HCT116 (cell line): ENCODE data around the gene UQCC2. TPM values are rescaled to one million over a fixed set of nuclear protein-coding genes. Genes with fewer than 3 reads are reported as not detected.

Source experiments
- ATAC-seq: fragments of 200-7000 bp; cut with Tn5 transposase; 2 replicates; pipeline ENCODE4 v1.9.1; 2020; ENCODE audit warnings: mild to moderate bottlenecking, moderate library complexity
- BruUV-seq: library from RNA; stranded (reverse); fragments of 400-500 nt; replicated peaks from 2 replicates; lab custom pipeline; 2021; lab: Mats Ljungman, UMichigan
- CTCF ChIA-PET: fragments of 300-600 bp; sonication (Branson Sonifier 250); formaldehyde crosslinking; loops from one replicate; lab custom pipeline; 2021; ENCODE audit warnings: antibody characterized with exemption; lab: Charles Lee
- POLR2A ChIA-PET: fragments of 300-600, 350-600 bp; sonication (Branson Sonifier 250); formaldehyde crosslinking; loops from one replicate; lab custom pipeline; 2021; ENCODE audit warnings: antibody characterized with exemption; lab: Charles Lee
- RAD21 ChIA-PET, 2 experiments: fragments of 300-600 bp; sonication (Branson Sonifier 250); formaldehyde crosslinking; loops; one replicate each; lab custom pipeline; 2023; ENCODE audit warnings: low total read pairs in 2 of 2; ENCODE audit not compliant: uncharacterized antibody in 2 of 2, unreplicated experiment in 2 of 2, low non-redundant PET in 1 of 2; lab: Charles Lee
- DNase-seq: peaks from one replicate; pipeline ENCODE4 v3.0.0-alpha.2; 2010; ENCODE audit warnings: low read depth, low spot score
- H2AFZ ChIP-seq: fragments of 200-600 bp; shearing (Covaris generic), sonication (generic); 2 replicates; pipeline ENCODE4 v1.6.1; 2017; ENCODE audit warnings: low read depth, mixed run types, mixed read lengths, antibody characterized with exemption, low read length; ENCODE audit not compliant: poor library complexity, severe bottlenecking
- H3K27ac ChIP-seq: 2 replicates; pipeline ENCODE4 v1.5.1; 2012; ENCODE audit warnings: low read depth, low read length
- H3K27me3 ChIP-seq: fragments of 200-600 bp; sonication (generic); 2 replicates; pipeline ENCODE4 v1.6.1; 2016; ENCODE audit warnings: mixed run types, low read length, mixed read lengths; ENCODE audit not compliant: insufficient read depth
- H3K36me3 ChIP-seq, 2 experiments: fragments of 200-500 bp in 1 of 2; fragments of 200-600 bp in 1 of 2; sonication (Bioruptor generic) in 1 of 2; sonication (generic) in 1 of 2; 2 replicates each; pipeline versions ENCODE4 v1.5.1 to v1.6.1; 2014 to 2016; ENCODE audit warnings: low read length in 2 of 2, inconsistent platforms in 1 of 2, mixed read lengths in 1 of 2, mixed run types in 1 of 2; ENCODE audit not compliant: insufficient read depth in 2 of 2, control insufficient read depth in 1 of 2
- H3K4me1 ChIP-seq, 2 experiments: fragments of 200-600 bp in 1 of 2; sonication (generic) in 1 of 2; 2 replicates each; pipeline versions ENCODE4 v1.5.1 to v1.6.1; 2012 to 2017; ENCODE audit warnings: low read length in 2 of 2, inconsistent platforms in 1 of 2, mild to moderate bottlenecking in 1 of 2, mixed read lengths in 1 of 2, mixed run types in 1 of 2, moderate library complexity in 1 of 2; ENCODE audit not compliant: insufficient read depth in 2 of 2, control insufficient read depth in 1 of 2
- H3K4me2 ChIP-seq: fragments of 200-600 bp; sonication (generic); 2 replicates; pipeline ENCODE4 v1.6.1; 2017; ENCODE audit warnings: mixed run types, low read length, mixed read lengths
- H3K4me3 ChIP-seq, 2 experiments: fragments of 200-600 bp in 1 of 2; sonication (generic) in 1 of 2; replicated peaks in 1 of 2; 2 replicates each; pipeline ENCODE4 v1.5.1; 2011 to 2016; ENCODE audit warnings: low read length in 2 of 2, control low read depth in 1 of 2, low read depth in 1 of 2, mild to moderate bottlenecking in 1 of 2, mixed read lengths in 1 of 2, mixed run types in 1 of 2
- H3K79me2 ChIP-seq: fragments of 200-600 bp; sonication (generic); 2 replicates; pipeline ENCODE4 v1.6.1; 2017; ENCODE audit warnings: mild to moderate bottlenecking, mixed run types, low read length, moderate library complexity, mixed read lengths; ENCODE audit not compliant: insufficient read depth
- H3K9ac ChIP-seq: fragments of 200-600 bp; sonication (generic); 2 replicates; pipeline ENCODE4 v1.6.1; 2016; ENCODE audit warnings: low read length, mixed read lengths
- H3K9me2 ChIP-seq: fragments of 200-600 bp; sonication (generic), shearing (Covaris generic); 2 replicates; pipeline ENCODE4 v1.6.1; 2017; ENCODE audit warnings: mixed run types, mild to moderate bottlenecking, moderate library complexity; ENCODE audit not compliant: insufficient read depth
- H3K9me3 ChIP-seq, 2 experiments: fragments of 200-500 bp in 1 of 2; fragments of 200-600 bp in 1 of 2; sonication (Bioruptor generic) in 1 of 2; sonication (generic) in 1 of 2; 2 replicates each; pipeline ENCODE4 v1.6.1; 2014 to 2017; ENCODE audit warnings: low read length in 2 of 2, mixed read lengths in 2 of 2, inconsistent platforms in 1 of 2, low read depth in 1 of 2, mild to moderate bottlenecking in 1 of 2, mixed run types in 1 of 2, moderate library complexity in 1 of 2; ENCODE audit not compliant: control insufficient read depth in 1 of 2, insufficient read depth in 1 of 2
- H4K20me1 ChIP-seq: fragments of 200-600 bp; sonication (generic), shearing (Covaris generic); 2 replicates; pipeline ENCODE4 v1.6.1; 2017; ENCODE audit warnings: mixed run types, mild to moderate bottlenecking, moderate library complexity; ENCODE audit not compliant: insufficient read depth
- ATF3 ChIP-seq: IDR thresholded peaks from 2 replicates; pipeline ENCODE4 v1.6.1; 2012
- CBX3 ChIP-seq: IDR thresholded peaks from 2 replicates; pipeline ENCODE4 v1.6.1; 2012; ENCODE audit warnings: low read depth
- CEBPB ChIP-seq: IDR thresholded peaks from 2 replicates; pipeline ENCODE4 v1.6.1; 2012; ENCODE audit warnings: low read depth
- EGR1 ChIP-seq: IDR thresholded peaks from 2 replicates; pipeline ENCODE4 v1.6.1; 2012; ENCODE audit warnings: low read depth
- ELF1 ChIP-seq: IDR thresholded peaks from 2 replicates; pipeline ENCODE4 v1.6.1; 2012; ENCODE audit warnings: low read depth, borderline replicate concordance
- EZH2phosphoT487 ChIP-seq: fragments of 200-600 bp; IDR thresholded peaks from 2 replicates; pipeline ENCODE4 v1.6.1; 2018; ENCODE audit warnings: antibody characterized with exemption, borderline replicate concordance
- FOSL1 ChIP-seq: IDR thresholded peaks from 2 replicates; pipeline ENCODE4 v1.6.1; 2012; ENCODE audit warnings: low read depth
- JUND ChIP-seq: IDR thresholded peaks from 2 replicates; pipeline ENCODE4 v1.6.1; 2012
- MAX ChIP-seq: IDR thresholded peaks from 2 replicates; pipeline ENCODE4 v1.6.1; 2012
- POLR2A ChIP-seq: IDR thresholded peaks from 2 replicates; pipeline ENCODE4 v1.7.0; 2011; ENCODE audit warnings: borderline replicate concordance; ENCODE audit not compliant: insufficient read depth, insufficient read length; ENCODE audit errors: extremely low read depth
- POLR2AphosphoS5 ChIP-seq: IDR thresholded peaks from 2 replicates; pipeline ENCODE4 v1.6.1; 2011; ENCODE audit warnings: mild to moderate bottlenecking, low read depth, low read length, moderate library complexity
- SIN3A ChIP-seq: IDR thresholded peaks from 2 replicates; pipeline ENCODE4 v1.6.1; 2012; ENCODE audit warnings: low read depth
- SP1 ChIP-seq: IDR thresholded peaks from 2 replicates; pipeline ENCODE4 v1.6.1; 2012; ENCODE audit warnings: low read depth
- SRF ChIP-seq: IDR thresholded peaks from 2 replicates; pipeline ENCODE4 v1.6.1; 2012; ENCODE audit warnings: low read depth
- TCF7L2 ChIP-seq: IDR thresholded peaks from 2 replicates; pipeline ENCODE4 v1.7.0; 2011; ENCODE audit warnings: borderline replicate concordance, inconsistent platforms; ENCODE audit not compliant: insufficient read depth, insufficient read length; ENCODE audit errors: extremely low read depth
- YY1 ChIP-seq: IDR thresholded peaks from 2 replicates; pipeline ENCODE4 v1.6.1; 2011; ENCODE audit warnings: low read length, low read depth, moderate library complexity, mild to moderate bottlenecking; ENCODE audit not compliant: insufficient replicate concordance; ENCODE audit errors: extremely low read depth
- ZFX ChIP-seq: fragments of 450-650 bp; IDR thresholded peaks from 2 replicates; pipeline ENCODE4 v1.6.1; 2017
- ZNF274 ChIP-seq: fragments of 200-500 bp; sonication (Bioruptor generic); IDR thresholded peaks from 2 replicates; pipeline ENCODE4 v1.6.1; 2014; ENCODE audit warnings: mild to moderate bottlenecking, low read depth, low read length, inconsistent platforms
- intact Hi-C: fragments of 100-400 bp; cut with micrococcal nuclease; formaldehyde crosslinking; loops from 2 replicates; pipeline ENCODE4 v1.10.0; 2022
- total RNA-seq: library from RNA; stranded (reverse); gene quantifications from one replicate; pipeline ENCODE4 v1.2.1, GENCODE V29; 2021; ENCODE audit not compliant: unreplicated experiment
- TF ChIP-seq, protein P1 (sequence below): IDR thresholded peaks from 2 replicates; pipeline ENCODE4 v1.6.1; 2012; ENCODE audit warnings: low read depth

UQCC2 gene
- total RNA-seq, 1 experiment from 2014 or later = 95.1 TPM

DNA sequence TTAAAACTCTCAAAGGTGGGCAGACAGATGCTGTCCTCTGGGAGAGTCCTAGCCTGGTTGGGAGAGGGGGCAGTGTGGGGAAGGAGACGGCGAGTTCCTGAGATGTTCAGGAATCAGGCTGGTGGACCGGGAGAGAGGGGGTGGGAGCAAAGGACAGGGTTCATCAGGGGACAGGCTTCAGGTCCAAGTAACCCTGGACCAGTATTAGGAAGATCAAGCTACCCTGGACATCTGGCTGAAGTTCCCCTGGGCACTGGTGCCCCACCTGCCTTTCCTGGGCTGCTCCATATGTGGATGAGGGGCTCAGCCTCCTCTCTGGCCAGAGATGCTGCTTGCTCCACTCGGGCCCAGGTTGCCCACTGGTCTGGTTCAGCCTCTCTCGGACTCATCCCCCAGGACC, 36.3 kb upstream of the UQCC2 start:
- Histone ChIP-seq H3K27me3 (peaks cover 6% of the 10 kb centered on the region; the same call in 1 of the 2 replicates), H3K9ac (no peak overlapping the region), H3K27ac (no peak overlapping the region), H3K36me3 (no peaks in the 10 kb centered on the region), H3K9me2 (no peaks in the 10 kb centered on the region), H3K4me3 (no peak overlapping the region), H4K20me1 (no peaks in the 10 kb centered on the region), H3K79me2 (no peaks in the 10 kb centered on the region), H3K4me1 (peaks cover 9 to 18% of the 10 kb centered on the region in 2 experiments; a peak in 3 of 4 replicates), H3K4me2 (no peak overlapping the region), H2AFZ (no peak overlapping the region), H3K9me3 (no peaks in the 10 kb centered on the region)
- POLR2A ChIA-PET = no interaction called here
- no peak for DNase-seq
- RAD21 ChIA-PET = no interaction called here
- CTCF ChIA-PET = no interaction called here
- intact Hi-C loops = no loop called here
- BruUV-seq = no TSS peak
- no peak for ATAC-seq
- TF ChIP-seq ZFX (no peak), FOSL1 (no peak), CBX3 (no peak), ATF3 (no peak), EZH2phosphoT487 (no peak), POLR2AphosphoS5 (no peak), POLR2A (no peak), ELF1 (no peak), TCF7L2 (no peak), SP1 (no peak), CEBPB (no peak), JUND (no peak), SRF (no peak), YY1 (no peak), ZNF274 (no peak), EGR1 (no peak), MAX (no peak), SIN3A (no peak)
- TF ChIP-seq, protein P1, sequence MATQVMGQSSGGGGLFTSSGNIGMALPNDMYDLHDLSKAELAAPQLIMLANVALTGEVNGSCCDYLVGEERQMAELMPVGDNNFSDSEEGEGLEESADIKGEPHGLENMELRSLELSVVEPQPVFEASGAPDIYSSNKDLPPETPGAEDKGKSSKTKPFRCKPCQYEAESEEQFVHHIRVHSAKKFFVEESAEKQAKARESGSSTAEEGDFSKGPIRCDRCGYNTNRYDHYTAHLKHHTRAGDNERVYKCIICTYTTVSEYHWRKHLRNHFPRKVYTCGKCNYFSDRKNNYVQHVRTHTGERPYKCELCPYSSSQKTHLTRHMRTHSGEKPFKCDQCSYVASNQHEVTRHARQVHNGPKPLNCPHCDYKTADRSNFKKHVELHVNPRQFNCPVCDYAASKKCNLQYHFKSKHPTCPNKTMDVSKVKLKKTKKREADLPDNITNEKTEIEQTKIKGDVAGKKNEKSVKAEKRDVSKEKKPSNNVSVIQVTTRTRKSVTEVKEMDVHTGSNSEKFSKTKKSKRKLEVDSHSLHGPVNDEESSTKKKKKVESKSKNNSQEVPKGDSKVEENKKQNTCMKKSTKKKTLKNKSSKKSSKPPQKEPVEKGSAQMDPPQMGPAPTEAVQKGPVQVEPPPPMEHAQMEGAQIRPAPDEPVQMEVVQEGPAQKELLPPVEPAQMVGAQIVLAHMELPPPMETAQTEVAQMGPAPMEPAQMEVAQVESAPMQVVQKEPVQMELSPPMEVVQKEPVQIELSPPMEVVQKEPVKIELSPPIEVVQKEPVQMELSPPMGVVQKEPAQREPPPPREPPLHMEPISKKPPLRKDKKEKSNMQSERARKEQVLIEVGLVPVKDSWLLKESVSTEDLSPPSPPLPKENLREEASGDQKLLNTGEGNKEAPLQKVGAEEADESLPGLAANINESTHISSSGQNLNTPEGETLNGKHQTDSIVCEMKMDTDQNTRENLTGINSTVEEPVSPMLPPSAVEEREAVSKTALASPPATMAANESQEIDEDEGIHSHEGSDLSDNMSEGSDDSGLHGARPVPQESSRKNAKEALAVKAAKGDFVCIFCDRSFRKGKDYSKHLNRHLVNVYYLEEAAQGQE = no peak
